C1 segment of cervical spinal cord (tissue), 14 donors: ENCODE data around the gene ZNF341.

Experiments used
- DNase-seq, 14 donors: peaks; one replicate each; lab custom pipeline; 2025; lab: John Stamatoyannopoulos, UW

The ZNF341 gene

DNA sequence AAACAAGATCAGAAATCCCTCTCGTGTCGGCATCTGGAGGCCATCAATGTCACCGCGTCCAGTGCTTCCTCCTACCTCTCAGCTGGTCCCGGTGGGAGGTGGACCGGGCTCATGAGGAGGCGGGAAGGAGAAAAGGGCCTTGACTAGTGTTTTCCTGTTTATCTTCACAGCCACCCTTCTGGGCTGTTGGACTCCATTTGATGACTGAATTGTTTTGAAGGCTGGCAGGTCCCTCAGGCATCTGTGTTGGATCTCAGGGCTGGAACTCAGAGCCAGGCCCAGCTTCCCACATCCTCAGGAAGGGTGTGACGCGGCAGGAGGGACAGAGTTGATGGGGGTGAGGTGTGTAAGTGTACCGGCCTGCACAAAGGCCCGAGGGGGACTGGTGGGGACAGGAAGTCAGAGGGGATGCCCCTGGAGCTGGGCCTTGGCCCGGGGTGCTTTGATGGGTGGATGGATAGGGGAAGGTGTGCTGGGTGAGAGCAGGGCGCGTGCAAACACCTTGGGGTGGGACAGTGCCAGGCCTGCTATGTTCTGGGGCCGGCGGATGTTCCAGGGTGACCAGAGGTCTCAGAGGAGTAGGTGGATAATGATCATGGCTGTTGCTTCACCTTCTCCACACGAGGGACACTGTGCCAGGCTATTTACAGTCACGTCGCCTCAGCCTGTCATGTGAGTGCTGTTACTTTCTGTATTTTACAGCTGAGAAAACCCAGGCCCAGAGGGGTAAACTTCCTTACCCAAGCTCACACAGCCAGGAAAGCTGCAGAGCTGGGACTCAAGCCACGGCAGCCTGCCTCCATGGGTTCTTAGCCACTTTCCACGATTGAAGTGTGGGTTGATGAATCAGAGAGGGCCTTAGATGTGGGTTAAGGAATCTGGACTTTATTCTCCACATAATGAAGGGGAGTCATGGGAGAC lies 61.5 kb downstream of the ZNF341 start:
- DNase-seq = no peak

DNA sequence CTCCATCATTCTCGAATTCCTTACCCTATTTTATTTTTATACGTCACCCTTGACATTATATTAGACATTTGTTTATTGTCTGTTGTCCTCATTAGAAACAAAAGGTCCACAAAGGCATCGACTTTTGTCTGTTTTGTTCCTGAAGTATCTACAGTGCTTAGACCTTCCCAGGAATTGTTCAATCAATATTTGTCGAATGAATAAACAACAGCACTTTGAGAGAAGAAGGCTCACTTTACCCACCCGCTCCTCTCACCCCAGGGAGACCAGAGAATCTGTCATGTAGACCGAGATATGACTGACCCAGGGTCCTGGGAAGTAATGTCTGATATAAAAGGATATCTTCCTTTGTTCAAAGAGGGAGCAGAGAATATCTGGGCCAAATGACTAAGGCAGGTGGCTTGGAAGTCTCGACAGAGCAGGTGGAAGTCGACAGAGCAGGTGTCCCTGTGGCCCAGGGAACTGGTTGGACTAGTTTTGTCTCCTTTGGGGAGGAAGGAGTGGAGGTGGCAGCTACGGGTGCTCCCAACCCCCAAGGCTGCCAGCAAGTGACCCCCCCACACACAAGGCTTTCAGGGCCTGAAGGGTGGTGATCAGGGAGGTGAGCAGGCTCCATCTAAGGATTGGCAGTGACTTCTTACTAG lies 64.6 kb downstream of the ZNF341 start:
- no peak for DNase-seq

DNA sequence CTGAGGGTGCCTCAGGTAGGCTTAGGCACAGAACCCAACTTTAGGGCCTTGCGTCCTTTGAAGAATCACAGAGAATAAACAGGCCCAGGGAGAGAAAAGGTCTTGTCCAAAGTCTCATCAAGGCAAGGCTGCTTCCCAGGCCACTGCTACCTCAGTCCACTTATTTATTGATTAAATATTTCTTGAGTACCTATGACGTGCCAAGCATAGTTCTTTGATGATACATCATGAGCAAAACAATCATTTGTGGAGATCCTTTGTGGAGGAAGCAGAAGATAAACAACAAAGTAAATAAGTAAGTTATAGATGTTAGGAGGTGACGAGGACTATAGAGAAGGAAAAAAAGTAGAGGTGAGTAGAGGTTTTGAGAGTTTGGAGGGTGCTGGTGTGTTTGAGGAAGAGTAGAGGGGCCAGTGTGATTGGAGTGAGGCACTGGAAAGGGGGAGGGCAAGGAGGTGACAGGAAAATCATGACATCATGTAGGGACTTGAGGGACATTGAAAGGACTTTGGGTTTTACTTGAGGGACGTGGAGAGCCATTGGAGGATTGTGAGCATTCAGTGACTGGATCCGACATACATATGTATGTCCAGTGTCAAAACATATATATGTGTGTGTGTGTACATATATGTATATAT lies 65.2 kb downstream of the ZNF341 start:
- DNase-seq = no peak

DNA sequence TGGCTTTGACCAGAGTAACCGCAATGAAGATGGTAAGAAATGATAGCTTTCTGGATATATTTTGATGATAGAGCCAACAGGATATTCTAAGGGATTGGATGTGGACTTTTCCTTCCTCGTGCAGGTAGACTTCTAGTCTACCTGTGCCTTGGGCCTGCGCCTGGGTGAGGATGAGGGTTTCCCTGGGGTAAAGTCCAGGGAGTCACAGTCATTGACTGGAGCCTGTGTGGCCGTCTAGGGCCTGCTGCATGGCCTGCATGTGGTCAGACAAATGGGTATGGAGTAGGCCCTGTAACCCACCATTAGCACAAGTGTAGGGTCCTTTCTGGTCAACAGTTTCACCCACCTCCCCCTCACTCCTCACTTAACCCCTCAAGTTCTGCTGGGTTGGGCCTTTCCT lies 66.6 kb downstream of the ZNF341 start:
- no peak for DNase-seq

DNA sequence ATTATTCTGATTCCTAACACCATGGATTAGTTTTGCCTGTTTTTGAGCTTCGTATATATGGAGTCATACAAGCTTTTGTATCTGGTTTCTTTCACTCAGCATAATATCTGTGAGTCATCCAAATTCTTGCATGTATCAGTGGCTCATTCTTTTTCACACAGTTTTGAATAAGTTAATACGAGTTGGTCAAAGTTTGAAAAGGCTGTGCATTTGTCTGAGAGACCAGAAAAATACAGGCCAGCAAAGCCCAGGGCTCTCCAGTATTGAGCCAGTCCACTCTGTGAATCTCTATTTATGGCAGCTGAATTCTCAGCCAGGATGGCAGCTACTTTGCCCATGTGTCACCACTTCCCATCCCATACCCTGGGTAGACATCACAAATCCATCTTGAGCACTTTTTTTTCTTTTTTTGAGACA lies 72.1 kb downstream of the ZNF341 start:
- no peak for DNase-seq

DNA sequence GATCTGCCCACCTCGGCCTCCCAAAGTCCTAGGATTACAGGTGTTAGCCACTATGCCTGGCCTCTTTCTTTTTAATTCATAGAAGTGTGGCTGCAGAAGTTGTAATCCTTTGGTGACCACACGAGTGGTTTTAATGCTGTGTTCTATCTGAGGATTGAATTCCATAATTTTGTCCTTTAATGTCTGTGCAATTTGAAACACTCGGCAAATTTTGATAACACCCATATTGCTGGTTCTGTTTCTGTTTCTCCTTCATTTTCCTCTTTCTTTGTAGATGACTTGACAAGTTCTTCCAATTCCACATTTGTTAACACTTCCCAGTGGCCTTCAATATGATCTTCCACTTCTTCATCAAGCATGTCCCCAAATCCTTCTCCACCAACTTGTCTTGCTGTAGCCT lies 76.6 kb downstream of the ZNF341 start:
- DNase-seq = no peak

DNA sequence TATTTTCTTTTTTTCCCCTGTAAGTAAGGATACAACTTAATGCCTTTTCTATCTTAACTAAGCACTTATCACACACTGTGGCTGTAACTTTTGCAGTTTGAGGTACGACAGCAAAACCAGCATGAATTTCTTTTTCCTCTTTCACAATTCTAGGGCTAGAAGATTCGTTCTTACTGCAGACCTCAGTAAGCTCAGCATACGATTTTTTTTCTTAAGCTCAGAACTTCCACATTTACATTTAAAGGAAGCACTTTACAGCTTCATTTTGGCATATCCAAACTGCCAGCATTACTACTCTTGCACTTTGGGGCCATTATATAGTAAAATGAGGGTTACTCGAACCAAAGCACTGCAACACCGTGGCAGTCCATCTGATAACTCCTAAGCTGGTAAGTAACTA lies 78.5 kb downstream of the ZNF341 start:
- no peak for DNase-seq

DNA sequence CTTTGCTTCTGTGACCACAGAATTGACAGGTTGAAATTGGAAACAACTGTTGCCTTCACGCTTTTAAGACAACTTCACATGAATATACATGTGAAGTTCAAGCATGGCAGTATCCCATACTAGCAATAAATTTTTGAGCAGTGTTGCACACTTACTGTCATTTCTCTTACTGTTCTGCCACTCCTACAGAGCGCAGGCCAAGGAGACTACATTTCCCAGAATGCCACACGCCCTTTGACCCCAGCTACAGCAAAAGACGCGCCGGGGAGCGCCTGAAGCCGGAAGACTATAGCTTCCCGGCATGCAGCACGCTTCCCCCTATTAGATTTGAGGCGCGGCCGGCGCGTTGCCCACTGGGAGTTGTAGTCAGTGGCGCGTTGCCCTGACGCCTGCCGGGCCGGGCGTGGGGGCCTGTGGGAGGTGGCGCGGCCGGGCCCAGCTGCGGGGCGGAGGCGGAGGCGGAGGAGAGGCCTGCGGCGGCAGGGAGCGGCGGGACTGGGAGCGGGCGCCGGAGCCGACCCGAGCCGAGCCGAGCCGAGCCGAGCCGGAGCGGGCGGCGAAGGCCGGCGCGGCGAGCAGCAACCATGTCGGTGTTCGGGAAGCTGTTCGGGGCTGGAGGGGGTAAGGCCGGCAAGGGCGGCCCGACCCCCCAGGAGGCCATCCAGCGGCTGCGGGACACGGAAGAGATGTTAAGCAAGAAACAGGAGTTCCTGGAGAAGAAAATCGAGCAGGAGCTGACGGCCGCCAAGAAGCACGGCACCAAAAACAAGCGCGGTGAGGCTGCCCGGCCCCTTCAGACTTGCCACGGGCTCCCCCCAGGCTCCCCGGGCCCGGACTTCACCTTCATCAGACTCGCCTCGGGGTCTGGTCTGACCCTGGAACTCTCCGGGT lies 79.3 kb downstream of the ZNF341 start, which contains the start of gene CHMP4B:
Gene CHMP4B (plus strand): TSS at position 464 of the 891 bp plus-strand sequence. CDS start 121 bp downstream, at position 585.
- DNase-seq = peak; percentile 81 to 99 (median 97)

DNA sequence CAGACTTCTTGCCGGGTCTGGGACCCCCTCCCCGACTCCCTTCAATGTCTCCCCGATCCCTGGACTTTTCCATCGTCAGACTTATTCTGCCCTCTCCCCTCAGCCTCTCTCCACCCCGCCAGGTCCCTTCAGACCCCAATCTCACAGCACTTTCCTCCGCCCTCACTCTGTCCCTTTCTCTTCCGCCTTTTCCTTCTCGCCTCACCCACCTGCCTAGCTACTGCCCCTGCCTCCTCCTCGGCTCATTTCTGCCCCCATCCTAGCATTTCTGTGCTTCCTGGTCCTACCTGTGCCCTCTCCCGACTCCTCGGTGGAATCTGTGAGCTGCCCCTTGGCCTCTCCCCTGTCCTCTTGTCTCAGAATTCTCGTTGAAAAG lies 80.0 kb downstream of the ZNF341 start:
- DNase-seq = peak in 1 of 14 donors; percentile 47

DNA sequence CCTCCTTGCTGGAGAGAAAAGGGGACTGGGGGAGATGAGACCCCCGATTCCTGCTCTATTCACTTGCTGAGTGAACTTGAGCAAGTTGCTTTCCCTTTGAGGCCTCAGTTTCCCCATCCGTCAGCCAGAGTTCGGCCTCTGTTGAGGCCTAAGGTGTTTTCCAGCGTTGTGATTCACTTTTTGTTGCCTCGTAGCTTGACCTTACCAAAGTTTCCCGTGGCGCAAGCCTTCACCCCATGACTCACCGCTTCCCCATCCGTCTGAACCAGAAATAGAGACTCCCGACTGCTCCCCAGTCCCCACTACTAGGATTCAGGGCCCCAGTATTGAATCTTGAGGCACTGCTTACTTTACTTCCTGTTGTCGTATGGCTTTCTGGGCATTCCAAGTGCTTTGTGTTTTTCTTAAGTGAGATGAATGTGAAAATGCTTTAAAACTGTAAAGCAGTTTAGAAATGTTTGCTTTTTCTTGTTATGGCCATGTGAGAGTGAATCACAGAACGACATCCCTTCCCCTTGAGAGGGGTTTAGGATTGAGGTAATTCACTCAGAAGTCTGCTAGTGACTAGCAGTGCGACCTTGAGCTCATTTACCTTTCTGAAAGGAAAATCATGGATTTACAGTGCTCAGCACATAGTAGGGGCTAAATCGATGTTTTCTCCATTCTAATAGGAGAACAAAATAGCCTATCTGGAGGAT lies 80.5 kb downstream of the ZNF341 start:
- peak in 5 of 14 donors; percentile 10 to 61 (median 30) for DNase-seq

DNA sequence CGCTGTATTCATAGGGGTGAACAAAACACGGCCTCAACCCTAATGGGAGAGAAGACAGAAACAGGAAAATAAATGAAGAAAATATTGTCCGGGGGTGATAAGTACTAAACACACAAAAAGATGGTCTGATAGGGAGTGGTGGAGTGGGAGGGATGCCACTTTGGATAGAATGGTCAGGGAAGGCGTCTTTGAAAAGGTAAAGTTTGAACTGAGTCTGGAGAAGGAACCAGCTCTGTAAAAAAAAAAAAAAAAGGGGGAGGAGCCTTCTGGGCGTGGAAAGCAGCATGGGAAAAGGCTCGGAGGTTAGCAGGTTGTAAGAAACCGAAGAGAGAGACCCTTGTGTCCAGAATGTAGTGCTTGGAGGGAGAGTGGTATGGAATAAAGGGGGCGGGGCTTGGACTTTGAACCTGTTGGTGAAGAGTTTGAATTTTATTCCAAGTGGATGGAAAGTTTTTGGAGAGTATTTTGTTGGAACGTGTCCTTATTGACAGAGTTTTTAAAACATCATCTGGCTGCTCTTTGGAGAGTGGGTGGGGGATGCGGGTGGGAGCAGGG lies 81.2 kb downstream of the ZNF341 start:
- no peak for DNase-seq

DNA sequence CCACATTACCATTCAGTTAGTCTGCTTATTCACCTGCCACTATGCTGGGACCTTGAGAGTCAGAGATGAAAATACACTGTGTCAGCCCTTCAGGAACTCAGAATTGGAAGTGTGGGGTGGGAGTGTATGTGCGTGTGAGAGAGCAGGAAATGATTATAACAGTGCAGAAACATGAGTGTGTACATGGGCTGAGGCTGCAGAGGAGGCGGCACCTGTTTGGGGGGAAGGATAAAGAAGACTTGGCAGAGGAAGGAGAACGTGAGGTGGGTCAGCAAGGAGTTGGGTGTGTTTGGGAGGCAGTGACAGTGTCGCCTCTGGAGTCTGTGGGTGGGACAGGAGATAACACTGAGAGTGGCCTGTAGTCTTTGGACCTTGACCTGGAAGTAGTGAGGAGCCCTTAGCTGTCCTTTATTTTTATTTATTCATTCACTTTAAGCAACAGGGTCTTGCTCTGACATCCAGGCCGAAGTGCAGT lies 82.5 kb downstream of the ZNF341 start:
- DNase-seq = no peak

DNA sequence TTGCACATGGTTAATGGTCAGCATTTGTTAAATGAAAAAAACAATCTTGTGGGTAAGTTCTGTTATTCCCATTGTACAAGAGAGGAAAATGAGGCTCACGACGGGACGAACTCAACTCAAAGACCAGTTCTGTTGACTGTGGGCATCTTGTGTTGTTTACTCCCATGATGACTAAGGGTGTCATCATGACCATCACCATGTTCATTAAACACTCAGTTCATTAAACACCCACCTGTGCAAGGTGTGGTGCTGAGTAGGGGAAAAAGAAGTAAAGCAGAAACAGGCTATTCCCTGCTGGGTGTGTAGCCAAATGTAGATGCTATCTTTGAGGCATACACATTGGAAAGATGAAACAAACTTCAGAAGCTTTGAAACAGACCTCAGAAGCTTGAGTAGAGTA lies 83.9 kb downstream of the ZNF341 start:
- no peak for DNase-seq

DNA sequence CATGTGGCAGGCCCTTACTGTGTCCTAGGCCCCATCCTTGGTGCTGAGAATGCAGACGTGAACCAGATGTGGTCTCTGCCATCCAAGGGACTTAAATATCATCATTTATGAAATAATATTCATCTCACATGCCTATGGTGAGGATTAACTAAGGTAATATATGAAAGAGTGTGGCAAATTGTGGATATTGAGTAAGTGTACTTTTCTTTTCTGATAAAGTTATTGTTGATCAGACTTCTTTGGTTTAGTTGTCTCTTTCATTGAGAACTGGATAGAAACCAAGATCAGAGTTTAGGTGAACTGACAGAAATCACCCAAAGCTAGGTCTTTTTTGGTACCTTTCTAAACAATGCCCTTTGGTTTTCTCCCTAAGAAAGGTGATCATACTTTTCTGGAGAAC lies 84.4 kb downstream of the ZNF341 start:
- DNase-seq = no peak

DNA sequence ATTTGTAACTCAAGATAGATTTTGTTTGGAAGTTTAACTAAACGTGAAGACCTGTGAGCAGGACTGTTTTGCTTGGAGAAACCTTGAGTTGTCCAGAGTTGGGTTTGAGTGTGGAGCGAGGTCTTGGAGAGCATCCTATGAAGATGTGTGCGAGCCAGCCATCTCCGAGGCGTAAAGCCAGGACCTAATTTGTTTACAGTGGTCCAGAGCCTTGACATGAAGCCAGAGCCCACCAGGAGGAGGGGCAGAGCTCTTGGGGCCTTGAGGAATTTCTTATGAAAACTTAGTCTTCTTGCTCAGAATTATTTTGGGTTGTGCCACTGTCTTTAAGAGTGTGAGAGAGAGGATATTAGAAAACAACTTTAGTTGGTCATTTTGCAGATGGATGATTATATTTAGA lies 85.6 kb downstream of the ZNF341 start:
- DNase-seq = no peak

DNA sequence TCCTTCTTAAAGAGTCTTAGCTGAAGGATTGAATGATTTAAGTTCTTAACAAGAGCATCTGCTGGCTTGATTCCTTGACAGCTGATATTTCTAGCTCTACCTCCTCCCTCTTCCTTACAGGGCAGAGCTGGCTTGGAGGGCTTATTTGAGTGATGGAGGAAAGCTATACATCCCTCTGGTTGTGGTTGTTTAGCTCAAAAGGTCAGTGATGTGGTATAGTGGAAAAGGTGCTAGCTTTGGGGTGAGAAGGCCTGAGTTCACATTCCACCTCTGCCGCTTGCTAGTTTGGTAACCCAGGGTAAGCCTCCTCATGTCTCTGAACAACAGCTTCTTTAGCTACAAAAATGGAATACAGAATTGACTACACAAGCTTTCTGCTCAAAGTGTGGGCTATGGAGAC lies 87.7 kb downstream of the ZNF341 start:
- DNase-seq = no peak

DNA sequence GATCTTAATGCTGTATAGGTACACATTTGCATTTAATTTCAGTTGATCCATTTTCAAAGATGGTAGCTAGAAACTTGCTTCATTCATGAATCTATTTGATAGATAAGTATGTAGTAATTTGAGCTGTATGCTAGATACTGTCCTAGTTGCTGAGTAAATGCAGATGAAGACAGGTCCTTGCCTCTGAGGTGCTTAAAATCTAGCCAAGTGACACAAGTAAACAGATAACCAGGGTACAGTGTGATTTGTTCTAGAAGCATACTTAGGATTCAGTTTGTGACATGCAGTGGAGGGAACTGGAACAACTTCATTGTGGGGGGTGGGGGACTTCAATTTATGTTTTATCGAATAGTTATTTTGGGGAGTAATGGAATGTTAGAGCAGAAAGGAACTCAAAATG lies 88.6 kb downstream of the ZNF341 start:
- DNase-seq = no peak

DNA sequence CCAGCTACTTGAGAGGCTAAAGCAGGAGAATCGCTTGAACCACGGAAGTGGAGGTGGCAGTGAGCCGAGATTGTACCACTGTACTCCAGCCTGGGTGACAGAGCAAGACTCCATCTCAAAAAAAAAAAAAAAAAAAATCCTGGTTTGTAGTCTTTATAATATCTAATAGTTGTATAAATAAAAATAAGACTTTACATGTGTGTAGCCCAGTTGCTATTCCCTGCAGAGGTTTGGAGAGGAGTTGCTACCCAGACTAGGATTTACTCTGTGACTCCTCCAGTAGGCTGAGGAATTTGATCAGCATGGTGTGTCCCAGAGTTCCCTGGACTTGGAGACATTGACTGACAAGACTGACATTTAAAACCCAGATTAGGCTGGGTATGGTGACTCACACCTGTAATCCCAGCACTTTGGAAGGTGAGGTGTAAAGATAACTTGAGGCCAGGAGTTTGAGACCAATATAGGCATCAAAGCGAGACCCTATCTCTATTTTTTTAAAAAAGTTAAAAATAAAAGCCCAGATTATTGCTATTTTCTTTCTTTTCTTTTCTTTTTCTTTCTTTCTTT lies 89.6 kb downstream of the ZNF341 start:
- DNase-seq = no peak

DNA sequence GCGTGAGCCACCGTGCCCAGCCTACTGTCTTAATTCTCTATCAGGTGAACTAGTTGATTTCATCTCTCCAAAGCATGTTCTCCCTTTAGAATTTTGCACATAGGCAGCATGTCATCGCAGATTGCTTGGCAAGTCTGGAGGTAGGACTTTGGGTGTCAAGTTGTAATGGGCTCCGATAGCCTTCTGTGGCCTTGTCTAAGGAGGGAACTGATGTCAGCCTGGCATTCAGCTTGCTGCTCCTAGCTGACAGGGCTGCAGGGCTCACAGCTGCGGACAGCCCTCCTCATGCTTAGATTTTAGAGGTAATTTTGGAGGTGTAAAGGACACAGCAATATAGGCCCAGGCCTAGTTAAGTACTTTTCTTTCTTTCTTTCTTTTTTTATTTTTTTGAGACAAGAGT lies 90.6 kb downstream of the ZNF341 start:
- DNase-seq = no peak

DNA sequence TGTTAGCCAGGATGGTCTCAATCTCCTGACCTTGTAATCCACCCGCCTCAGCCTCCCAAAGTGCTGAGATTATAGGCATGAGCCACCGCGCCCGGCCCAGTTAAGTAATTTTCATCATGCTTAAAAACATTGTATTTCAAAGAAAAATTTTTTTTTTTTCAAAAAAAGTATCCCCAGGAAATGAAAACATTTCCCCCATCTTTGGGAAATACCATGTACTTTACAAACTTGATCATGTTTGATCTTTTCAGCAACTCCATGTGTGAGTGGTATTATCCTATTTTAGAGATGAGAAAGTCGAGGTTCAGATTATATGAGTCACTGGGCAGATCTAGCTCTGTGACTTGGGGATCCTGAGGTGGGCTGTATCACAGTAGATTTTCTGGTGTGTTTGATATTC lies 91.2 kb downstream of the ZNF341 start:
- DNase-seq = no peak
